T-helper 1 cell (primary cell): ENCODE data around the gene PROKR2.

Source experiments
- DNase-seq, 5 donors: peaks; one replicate each; pipeline ENCODE4 v3.0.0-alpha.2; 2012 to 2020

PROKR2 gene

DNA sequence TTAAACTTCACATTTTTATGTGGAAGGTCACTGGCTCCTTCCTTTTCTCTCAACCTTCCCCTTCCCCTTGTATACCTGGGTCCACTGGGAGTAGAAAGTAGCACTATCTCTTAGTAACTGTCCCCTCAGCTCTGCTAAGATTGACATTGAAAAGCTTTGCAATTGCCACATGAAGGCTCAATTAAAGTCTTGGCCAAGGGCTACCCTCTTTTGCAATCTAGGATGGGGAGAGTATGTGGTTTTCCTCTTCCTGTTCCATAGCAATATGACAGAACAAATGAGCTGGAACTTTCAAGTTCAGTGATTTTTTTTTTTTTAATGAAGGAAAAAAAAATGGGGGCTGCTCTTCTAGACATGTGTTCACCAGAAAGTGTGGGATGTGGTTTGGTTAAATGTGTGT lies 37.1 kb downstream of the PROKR2 start:
- no peak for DNase-seq

DNA sequence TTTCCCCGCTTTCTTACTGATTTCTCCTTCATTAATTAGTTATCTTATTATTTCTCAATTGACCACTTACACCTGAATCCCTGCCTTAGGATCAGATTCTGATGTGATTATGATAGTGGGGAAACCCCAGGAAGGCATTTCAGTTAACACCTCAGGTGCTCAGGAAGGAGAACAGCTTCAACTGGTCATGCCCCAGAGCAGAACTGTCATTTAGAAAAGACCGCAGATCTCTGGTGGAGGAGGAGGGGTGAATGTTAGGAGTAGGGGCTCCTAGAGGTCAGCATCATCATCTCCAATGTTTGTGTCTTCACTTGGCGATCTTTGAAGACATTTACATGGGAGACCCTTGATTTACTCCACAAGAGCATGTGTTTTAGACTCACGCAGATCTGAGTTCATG lies 44.5 kb downstream of the PROKR2 start:
- DNase-seq: no peak

DNA sequence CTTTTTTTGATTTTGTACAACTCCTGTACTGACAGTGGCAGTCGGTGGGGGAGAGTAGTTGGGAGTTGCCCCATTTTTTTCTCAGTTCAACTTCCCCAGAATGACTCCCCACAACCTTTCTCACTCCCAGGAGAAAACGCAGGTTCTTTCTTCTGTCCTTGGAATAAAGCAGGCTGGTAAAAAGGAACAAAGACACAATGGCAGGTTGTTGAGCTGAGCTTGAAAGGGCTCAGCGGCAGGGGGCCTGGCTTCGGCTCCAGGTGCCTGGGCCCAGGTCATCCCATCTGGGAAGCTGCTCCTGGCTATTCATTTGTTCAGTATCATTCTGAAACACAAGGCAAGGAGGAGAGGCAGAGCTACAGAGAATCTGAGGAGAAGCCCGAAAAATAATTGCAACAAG lies 46.2 kb downstream of the PROKR2 start:
- DNase-seq: no peak

DNA sequence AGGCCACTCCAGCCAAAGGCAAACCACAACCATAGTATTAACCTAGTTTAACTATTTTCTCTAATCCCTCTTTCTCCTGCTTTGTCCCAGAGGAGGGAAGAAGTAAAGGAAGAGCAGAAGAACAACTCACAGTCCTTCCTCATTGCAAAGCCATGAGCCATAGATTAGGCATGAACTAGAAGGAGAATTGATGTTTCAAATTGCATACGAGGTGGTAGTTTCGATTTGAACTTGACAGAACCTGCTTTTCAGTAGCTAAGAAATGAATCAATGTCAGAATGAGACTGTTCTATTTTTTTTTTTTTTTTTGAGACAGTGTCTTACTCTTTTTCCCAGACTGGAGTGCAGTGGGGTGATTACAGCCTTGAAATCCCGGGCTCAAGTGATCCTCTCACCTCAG lies 48.3 kb downstream of the PROKR2 start:
- no peak for DNase-seq

DNA sequence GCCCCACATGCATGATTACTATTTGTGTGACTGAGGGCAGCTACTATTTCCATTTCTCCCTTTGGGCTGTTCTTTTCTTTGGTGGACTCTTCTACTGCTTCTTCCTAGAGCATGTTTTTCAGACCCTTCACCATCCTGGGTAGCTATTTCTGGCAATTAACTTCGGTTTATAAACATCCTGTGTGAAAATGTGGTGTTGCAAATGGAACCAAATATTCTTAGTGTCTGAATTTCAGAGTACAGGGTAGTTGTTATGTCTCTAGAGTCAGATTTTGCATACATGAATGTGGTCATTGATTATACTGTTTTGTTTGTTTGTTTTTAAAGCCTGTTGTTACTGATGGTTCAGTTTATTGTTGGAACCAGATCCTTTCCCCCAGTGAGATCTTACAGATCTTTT lies 49.7 kb downstream of the PROKR2 start:
- DNase-seq: no peak
